Measurements from ENCODE around the gene CAB39. TPM values are rescaled to one million over a fixed set of nuclear protein-coding genes. Genes with fewer than 3 reads are reported as not detected.

CAB39 gene
- total RNA-seq, result 10 to 100 TPM; 41.6 to 54.6 TPM

GRCh38 chr2:230712443-230713330, at the start of gene CAB39:
Gene CAB39, plus strand, starts transcription at chr2:230712842. Its CDS starts 47,160 bp downstream, at chr2:230760002.

GRCh38 chr2:230864605-230865306, 152.1 kb downstream of the CAB39 start, which contains the start of gene ITM2C:
Gene ITM2C, plus strand, starts transcription at chr2:230864942. Its CDS starts 84 bp downstream, at chr2:230865026.

Small RNA genes lying within 50 kb of the gene (small RNA-seq; reads per million reads assigned to genes)
- 0 reads per million in 2 donors for gene BANF1P3
- 0.06 to 0.09 reads per million in 2 donors for gene RNU6-268P

Other genes starting within 250 kb of the CAB39 start
- 10 to 100 TPM; 74.3 to 99.6 TPM for gene ITM2C, start 152.1 kb downstream of the CAB39 start, total RNA-seq
- gene GPR55, start 212.4 kb downstream of the CAB39 start, total RNA-seq, result not detected